GM15510 (cell line): ENCODE data around the gene CLCF1.

Source experiments
- POLR2A ChIP-seq: IDR thresholded peaks from 3 replicates; pipeline ENCODE4 v1.6.1; 2011; ENCODE audit warnings: borderline replicate concordance; ENCODE audit not compliant: insufficient read length; ENCODE audit errors: extremely low read depth

The CLCF1 gene

GRCh38 chr11:67372993-67373647, at the start of gene CLCF1:
TSS of gene CLCF1 (minus strand) at chr11:67373598. CDS start at chr11:67373539, 59 bp downstream.
- peak; percentile 28 for TF ChIP-seq POLR2A

- no peak for TF ChIP-seq POLR2A
These were observed 49.5 kb upstream of the CLCF1 start for GRCh38 chr11:67422891-67423290.

GRCh38 chr11:67421430-67422031, 48.1 kb upstream of the CLCF1 start:
- TF ChIP-seq POLR2A = no peak

- TF ChIP-seq POLR2A = peak; percentile 69
These were observed 47.4 kb upstream of the CLCF1 start for GRCh38 chr11:67420646-67421429.

GRCh38 chr11:67420147-67420645, 46.8 kb upstream of the CLCF1 start:
- no peak for TF ChIP-seq POLR2A

GRCh38 chr11:67419325-67420049, 46.1 kb upstream of the CLCF1 start:
- no peak for TF ChIP-seq POLR2A

GRCh38 chr11:67418476-67419281, 45.3 kb upstream of the CLCF1 start:
- no peak for TF ChIP-seq POLR2A

- no peak for TF ChIP-seq POLR2A
These were observed 44.0 kb upstream of the CLCF1 start for GRCh38 chr11:67417425-67417824.

- no peak for TF ChIP-seq POLR2A
These were observed 43.3 kb upstream of the CLCF1 start for GRCh38 chr11:67416416-67417335.

GRCh38 chr11:67415501-67416304, 42.3 kb upstream of the CLCF1 start, which contains the start of gene CARNS1:
TSS of gene CARNS1 (plus strand) at chr11:67415678. CDS start at chr11:67416200, 522 bp downstream.
- TF ChIP-seq POLR2A = no peak

- TF ChIP-seq POLR2A = no peak
These were observed 40.0 kb upstream of the CLCF1 start for GRCh38 chr11:67413266-67413849.
